ENCODE measurements around the gene HLCS.

The HLCS gene

DNA sequence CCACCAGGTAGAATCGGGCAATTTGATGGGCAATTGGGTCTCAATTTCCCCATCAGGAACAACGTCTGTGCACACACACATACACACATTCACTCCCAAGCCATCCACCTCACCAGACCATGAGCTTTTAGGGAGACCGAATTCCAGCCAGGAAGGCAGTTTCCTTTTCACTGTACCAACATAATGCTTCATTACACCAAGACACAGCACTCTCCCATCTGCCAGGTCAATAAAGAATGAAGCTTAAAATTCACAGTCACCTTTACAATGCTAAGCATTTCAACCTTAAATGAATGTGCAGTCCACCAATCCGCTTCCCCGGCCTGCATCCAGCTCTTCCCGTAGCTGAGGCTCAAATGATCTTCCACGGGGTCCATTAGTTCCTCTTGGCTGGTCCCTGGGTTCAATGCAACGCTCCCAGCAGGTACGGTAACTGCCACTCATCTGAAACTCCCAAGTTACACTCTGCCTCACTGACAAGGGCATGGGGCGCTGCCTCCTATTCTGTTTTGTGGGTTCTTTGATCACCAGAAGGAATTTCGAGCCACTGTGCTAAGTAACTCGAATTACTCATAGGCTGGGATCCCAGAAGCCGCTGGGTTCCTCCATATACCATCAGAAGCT is 162.5 kb downstream of the HLCS start:
- DNase-seq: no peak

DNA sequence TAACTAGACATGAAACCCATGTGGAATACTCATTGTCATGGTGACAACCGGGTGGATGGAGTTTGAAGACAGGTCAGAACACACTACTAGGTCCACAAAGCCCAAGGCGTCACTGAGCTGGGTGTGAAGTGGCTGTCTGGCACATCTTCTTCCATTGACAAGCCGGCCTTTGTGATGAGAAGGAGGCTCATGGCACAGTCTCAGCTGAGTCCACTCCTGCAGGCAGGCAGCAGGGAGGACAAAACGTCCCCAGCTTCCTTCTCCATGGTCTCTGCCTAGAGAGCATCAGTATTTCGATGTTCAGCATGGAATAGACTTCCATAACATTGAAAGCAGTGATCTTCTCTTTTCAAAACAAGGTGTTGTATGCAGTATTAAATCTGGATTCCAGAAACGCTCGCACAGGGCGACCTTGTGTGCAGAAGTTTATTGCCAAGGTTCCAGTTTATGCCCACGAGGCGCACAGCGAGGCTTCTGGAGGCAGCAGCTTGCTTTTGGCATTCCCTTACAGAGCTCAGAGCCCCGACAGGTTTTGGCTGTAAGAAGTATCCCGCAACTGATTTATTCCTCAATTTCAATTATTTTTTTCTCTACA is 163.3 kb downstream of the HLCS start:
- DNase-seq: no peak

DNA sequence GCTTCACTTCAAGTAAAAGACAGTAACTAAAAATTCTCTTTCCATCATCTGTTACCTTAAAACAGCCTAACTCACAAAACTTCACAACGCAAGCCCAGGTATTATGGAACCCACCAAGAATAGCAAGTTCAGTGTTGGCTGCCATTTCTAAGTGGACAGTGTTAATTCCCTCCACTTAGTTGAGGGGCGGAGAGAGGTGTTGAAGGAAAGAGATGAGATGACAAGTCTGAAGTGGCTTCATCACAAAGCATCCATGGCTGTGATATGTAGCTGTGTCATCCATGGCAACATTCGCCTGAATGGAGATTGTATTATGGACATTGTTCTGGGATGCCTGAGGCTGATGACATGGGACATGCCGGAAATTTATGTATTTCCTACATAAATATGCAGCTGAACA is 165.7 kb downstream of the HLCS start:
- DNase-seq: no peak

DNA sequence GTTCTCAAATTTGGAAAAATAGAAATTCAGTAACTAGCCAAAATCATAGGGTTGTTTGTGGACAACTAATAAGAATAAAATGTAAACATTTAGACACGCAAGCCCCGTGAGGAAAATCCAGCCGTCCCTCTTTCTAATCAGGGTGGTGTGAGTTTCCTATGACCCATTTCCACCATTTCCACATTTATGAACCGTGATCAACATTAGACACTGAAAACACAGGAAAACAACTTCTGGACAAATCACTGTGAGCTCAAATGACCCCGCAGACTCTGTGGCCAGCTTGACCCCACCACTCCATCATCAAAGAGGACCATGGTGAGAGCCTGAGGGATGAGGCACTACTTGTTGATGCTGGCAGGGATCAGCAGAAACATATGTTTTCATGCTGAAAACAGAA is 166.6 kb downstream of the HLCS start:
- DNase-seq: no peak

DNA sequence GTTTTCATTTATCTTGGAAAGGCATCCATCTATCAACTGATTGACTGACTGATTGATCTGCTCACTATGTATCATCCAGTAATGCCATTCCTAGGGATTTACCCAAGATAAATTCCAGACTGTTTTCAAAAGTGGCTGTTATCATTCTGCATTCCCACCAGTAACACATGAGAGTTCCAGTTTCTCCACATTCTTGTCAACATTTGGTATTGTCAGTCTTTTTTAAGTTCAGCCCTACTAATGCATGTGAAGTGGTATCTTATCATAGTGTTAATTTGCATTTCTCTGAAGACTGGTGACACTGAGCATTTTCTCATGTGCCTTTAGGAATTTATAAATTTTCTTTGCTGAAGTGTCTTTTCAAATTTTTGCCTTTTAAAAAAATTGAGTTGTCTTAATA is 168.0 kb downstream of the HLCS start:
- no peak for DNase-seq

DNA sequence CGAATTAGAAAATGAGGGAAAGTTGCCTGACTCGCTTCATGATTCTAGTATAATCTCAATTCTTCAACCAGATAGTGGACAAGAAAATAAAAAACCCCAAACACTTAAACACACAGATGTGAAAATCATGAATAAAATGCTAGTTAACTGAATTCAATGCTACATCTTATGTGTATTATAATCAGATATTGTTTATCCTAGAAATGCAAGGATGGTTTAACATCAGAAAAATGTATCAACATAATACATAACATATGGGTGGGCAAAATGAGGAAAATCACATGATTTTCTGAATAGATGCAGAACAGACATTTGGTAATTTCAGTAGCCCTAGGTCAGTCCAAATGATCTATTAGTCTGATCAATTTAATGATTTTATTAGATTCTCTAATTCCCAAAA is 170.4 kb downstream of the HLCS start:
- DNase-seq: no peak

DNA sequence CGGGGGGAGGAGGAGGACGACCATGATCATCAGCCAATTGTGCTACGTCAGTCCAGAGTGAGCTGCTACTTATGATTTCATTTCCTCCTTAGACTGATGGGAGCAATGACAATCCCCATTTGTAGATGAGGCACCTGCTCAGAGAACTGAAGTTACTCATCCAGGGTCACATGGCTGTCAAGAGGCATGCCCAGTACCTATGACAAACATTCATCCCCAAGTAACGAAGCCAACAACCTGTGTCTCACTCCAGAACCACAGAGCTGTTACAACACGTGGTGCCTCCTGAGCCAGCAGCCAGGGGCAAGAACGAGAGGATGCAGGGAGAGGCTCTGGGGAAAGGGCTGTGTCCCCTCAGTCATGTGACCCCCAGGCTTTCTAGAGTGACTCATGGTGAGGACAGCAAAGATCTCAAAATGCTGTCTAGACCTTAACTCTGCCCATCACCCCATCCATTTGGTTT is 173.9 kb downstream of the HLCS start:
- DNase-seq: peak; percentile 51

DNA sequence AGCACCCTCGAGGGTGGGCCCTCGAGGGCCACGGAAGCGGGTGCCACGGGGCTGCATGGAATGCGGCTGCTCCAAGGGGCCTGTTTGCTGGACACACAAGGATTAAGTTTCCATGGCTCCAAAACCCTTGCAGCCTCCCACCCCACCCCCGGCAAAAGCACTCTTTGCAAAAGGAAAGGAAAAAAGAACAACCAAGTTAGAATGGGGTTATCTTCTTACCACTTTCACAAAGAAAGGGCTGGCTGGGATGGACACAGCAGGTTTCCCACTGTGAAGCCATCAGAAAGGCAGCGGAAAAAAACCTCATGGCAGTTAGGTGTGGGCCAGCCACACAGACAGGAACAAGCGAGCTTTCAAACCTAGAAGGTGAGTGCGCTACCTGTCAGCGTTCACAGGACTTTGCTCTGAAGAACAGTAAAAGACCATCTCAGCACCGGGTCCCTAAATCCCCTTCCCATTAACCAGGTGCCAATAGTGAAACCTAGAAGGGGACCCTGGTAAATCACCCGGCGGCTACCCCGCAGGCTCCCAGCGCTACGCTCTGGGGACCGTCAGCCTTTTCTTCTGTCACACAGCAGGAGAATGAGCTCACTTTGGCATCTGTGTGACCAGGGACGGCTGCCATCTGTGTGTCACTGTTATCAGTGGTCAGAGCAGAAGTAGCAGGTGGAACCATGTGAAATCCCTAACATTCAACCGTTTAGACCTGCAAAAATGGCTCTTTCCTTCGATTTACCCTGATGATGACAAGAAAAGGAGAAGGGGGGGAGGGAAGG is 174.6 kb downstream of the HLCS start:
- peak; percentile 55 for DNase-seq

DNA sequence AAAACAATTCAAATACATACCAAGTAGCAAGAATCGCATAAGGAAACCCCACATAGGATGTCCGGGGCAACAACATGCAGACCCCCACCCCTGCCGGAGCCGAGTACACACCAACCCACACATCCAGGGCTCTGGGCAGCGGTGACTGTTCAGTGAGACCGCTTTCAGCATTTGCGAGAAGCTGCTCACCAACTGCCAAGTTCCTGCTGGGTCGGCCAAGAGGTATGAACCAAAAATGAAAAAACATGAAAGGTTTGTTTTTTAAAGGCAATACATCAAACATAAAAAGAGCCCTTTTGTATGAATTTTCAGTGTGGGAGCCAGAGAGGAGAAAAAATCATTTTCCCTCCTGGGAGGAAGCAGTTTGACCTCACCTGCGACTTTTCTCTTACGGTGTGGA is 175.3 kb downstream of the HLCS start:
- no peak for DNase-seq

DNA sequence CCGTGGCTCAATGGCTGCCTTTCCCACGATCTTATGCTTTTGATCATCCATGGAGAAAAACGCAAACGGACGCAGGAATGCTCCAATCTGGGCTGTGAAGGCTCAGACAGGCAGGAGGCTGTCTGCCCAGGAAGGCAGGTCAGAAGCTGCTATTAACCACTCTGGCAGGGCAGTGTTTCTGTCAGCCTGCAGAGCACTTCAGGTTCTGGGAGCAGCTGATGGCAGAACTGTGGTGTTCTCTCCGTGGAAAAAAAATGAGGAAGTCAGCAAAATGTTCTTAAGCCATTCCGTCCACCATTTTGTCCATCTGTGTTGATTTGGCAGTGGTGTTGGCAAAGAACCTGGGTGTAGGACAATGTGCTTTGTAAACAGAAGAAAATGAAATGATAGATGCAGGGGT is 175.9 kb downstream of the HLCS start:
- no peak for DNase-seq

DNA sequence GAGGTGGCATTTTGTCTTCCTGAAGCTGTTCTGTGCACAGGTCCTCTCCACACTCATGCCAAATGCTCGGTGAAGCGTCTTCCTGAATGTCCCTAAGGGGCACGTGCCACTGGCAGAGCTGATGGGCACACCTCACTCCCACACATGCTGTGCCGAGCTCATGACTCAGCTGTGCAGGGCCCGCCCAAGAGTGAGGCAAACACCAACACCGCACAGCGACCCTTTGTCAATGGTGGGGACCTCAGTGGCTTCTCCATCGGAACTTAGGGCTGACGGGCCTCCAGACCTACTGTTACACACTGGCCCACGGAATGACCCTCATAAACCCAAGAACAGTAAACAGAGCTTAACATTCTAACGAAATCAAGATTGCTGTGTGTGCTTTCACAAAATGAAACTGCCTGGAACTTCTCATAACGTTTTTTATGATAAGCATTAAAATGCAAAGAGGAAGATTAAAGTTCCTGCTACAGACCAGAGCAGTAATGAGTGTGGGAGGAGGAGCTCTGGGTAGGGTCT is 178.3 kb downstream of the HLCS start:
- DNase-seq: no peak

DNA sequence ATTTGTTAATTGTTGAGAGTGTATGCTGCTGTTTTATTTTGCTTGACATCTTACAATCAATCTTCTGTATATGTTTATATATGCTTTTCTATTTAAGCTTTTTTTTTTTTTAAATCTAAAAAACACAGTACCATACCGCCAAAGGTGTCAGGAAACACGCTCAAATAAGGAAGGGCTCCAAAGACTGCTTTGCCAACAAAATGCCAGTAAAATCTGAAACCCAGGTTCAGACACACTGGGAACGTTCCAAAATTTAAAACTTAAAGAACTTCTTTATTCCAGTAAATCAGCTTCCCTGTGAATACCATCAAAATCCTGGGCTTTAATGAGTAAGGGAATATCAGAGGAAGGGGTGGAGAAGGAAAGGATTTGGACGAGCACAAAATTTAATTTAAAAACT is 180.3 kb downstream of the HLCS start:
- no peak for DNase-seq

DNA sequence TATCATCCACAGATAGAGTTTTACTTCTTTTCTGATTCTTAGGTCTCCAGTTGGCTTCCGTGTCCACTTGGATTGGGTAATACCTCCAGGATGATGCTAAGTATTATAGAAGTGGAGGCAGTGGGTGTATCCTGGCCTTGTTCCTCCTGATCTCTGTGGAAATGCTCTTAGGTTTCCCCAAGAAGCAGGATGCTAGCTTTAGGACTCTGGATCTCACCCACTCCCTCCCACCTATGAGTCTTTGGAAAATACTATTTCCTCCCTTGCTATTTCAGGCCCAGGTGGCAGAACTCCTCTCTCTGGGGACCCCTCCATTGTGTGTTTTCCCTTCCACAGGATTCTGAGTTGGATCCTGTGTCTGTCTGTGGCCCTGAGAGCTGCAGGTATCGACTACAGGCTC is 180.9 kb downstream of the HLCS start:
- DNase-seq: no peak

DNA sequence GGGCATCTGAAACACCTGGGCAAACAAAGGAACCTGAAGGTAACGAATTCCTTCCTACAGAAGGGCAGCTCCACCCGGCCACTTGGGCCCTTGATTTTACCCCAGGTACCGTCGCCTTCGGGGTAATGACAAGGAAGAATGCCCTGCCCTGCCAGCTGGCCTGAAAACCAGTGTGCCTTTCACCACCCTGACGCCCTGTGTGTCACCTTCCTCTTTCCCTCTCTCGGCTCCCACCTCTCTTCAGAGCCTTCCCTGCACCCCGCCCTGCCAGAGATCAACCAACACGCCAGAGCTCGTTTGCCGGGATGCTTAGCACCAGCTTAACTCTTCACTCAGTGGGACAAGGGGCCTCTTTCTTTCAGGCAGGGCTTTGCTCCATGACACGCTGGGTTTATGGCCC is 181.5 kb downstream of the HLCS start:
- DNase-seq: no peak

DNA sequence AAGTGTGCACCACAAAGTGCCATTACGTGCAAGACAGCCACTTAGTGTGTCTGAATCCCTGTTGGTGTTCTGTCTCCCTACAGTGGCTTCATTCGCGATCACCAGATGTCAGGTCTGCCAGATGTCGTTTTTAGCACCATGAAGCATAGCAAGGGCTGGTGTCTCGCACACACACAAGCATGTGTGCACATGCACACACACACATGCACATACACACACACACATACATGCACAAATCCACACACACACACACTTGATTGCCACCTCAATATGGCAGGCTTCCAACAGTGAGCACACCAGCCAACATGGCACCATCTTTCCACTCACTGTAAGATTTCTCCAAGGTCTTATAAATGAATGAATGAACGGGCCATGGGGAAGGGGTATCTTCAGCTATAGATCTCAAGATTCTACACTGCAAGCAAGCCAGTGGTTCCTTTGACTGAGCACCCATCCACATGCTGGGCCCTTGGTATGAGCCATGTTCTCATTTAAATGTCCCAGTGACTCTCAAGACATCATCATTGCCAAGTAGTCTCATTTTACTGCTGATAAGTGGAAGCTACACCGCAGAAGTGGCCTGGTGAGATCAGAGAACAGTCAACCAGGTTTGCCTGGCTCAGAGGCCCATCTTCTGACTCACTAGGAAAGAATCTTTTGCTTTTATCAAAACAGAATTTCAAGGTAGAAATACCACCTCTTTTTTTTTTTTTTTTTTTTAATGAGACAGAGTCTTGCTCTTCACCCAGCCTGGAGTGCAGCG is 182.7 kb downstream of the HLCS start:
- DNase-seq: no peak

DNA sequence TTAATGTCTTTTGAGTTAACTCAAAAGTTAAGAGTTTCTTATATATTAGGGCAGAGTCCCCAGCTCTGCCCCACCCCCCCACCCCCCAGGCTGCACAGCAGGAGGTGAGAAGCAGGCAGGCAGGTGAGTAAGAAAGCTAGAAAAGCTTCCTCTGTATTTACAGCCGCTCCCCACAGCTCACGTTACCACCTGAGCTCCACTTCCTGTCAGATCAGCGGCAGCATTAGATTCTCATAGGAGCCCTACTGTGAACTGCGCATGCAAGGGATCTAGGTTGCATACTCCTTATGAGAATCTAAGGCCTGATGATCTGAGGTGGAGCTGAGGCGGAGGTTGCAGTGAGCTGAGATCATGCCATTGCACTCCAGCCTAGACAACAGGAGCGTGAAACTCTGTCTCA is 185.6 kb downstream of the HLCS start:
- no peak for DNase-seq

DNA sequence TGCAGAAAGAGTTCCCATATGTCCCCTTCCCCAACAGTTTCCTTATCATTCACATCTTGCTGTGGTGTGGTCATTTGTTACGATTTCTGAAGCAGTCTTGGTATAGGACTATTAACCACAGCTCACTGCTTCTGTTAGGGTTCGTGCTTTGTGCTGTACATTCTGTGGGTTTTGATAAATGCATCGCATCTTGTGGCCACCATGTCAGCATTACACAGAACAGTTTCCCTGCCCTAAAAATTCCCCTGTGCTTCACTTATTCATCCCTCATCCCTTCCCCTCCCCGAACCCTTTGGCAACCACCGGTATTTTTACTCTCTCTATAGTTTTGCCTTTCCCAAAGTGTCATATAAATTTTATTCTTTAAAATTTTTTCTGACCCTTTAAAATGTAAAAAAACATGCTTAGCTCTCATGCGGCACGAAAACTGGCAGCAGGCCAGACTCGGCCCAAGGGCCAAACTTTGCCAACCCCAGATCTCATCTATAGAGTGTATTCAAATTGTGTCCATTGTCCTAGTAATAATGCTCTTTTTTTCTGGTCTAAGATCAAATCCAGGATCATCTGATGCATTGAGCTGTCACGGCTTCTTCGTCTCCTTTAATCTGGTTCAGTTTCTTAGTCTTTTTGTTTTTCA is 189.4 kb downstream of the HLCS start:
- no peak for DNase-seq

DNA sequence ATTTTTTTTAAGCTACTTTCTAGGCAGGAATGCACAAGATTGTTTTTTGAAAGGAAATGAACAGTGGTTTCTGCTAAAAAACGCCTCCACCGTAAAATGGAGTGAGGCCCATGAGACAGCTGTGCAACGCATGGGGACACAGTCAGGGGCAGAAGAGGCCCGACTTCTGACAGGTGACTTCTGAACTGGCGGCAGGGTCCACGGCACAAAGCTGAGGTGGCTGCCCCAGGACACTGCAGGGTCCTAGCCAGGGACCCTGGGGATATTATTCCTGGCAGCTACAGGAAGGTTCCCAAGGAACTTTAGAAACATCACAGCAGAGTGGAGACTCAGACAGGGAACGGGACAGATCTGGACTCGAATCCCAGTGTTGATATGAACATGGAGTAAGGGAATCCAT is 192.5 kb downstream of the HLCS start:
- DNase-seq: no peak

DNA sequence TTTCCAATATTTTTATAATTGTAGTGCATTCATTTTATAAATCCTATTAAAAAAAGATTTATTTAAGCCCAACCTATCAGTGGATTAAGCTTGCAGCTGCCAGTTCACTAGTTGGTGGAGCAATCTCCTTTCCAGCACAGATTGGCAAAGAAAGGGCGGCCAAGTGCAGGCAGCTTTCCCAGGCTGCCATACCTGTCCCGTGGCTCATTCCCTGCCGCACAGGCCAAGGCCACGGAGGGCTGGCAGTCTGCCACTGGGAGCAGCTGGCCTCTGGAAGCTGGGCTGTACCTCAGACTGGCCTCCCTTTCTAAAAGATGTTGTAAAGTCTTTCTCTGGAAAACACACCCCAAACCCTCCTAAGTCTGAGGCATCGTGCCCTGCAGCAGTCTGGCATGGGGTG is 193.4 kb downstream of the HLCS start:
- DNase-seq: no peak

DNA sequence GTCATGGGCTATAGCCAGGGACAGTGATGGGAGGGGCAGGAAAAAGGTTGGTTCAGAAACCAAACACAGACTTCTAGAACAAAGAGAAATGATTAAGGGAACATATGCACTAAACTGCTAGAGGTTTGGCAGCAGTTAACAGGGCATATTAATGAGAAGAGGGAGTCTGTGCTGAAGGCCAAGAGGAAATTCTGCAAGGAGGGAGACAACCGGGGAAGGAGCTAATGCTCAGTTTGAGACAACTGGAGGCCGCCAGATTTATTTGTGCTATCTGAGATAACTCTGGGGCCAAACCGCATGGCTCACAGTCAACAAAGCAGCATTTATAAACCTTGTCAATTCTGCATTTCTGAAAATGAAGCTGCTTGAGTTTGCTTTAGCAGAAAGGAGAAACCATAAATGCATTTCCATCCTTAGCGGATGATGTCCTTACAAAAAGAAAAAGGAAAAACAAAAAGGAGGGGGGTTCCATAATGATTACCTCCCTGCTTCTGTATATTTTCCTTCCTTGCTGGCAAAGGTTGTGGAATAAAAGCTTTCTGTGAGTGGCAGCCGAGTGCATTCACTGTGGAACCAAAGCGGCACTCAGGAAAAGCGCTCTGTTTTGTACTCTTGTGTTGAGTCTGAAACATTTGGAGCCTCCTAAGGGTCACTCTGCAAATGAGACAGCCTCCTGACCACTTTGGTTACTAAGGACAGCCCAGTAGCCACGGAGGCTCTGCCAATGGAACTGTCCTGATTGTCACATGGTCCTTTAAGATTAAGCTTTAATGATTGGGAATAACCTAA is 197.2 kb downstream of the HLCS start:
- no peak for DNase-seq

DNA sequence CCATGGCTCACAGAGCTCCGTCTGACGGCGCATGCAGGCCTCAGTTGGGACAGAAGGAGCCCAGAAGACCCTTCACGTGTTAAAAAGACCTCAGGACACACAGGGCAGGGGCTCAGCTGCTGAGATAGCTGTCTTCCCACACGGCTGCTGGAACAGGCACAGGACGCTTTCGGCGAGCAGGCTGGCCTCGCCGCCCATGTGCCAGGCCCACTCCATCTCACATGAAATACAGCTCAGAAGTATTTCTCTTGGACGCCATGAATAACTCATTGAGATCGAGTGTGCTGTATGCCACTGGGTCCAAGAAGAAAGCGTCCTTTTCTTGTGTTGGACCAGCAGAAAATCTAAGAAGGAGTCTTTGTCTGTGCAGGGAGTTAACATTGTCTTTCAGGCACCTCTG is 198.0 kb downstream of the HLCS start:
- no peak for DNase-seq

DNA sequence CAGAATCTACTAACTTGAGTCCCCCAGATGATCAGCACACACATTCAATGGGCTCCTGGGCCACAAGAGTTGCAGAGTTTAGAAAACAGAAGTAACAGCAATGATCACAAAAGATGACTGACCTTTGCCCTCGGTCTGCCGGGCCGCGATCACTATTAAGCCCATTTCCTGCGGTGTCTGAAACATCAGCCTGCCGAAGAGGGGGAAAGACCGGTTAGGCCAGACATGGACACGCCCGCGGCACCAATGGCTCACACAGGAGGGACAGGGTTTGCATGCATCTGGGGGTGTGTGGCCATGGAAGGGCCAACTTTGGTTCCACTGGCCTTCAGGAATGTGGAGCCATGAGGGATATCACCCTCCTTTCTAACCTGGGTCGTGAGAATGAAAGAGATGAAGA is 199.4 kb downstream of the HLCS start:
- DNase-seq: no peak

Measured in NCI-H146 (cell line).